ENCODE data around the gene HTR6.

DNA sequence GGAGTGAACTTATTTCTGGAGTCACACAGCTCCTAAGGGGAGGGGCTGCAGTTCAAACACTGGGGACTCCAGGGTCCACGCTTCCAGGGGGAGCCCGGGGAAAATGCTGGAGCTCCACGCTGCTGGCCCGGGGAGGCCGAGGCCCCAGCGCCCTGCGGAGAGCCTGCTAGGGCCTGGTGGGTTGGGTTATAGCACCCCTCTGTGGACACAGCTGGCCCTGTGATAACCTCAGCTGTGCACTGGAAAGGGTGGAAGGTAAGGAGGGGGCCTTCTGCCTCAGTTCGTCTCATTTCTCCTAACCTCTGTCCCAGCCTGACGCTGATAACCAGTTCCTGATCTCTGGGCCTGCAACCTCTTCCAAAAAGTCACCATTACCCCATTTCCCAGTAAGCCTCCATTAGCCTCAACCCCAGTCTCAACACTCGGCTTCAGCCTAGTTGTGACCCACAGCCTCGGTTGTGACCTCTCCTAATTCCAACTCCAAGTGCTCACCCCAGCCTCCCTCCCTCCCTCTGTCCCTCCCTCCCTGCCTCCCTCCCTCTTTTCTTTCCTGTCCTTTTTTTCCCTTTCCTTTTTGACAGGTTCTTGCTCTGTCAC, 13.4 kb upstream of the HTR6 start:
- TF ChIP-seq POLR2AphosphoS5 (IDR thresholded peaks at IDR 0.05; ENCODE audit: borderline replicate concordance, low read depth, low read length) (no peak), EZH2 (IDR thresholded peaks at IDR 0.05) (no peak)

All from SK-N-MC (cell line).